GM19324 (cell line): Measurements from ENCODE around the gene TGFBR2.

Experiments used
- ATAC-seq: cut with Tn5 transposase; IDR thresholded peaks from one replicate; pipeline ENCODE4 v1.9.1; 2021; ENCODE audit warnings: mild to moderate bottlenecking, moderate library complexity; ENCODE audit not compliant: unreplicated experiment, low FRiP score

Gene TGFBR2

GRCh38 chr3:30606301-30607031 lies at the start of gene TGFBR2:
Gene TGFBR2 (plus strand): TSS chr3:30606601. CDS start chr3:30606884, 283 bp downstream.
- peak; percentile 83 for ATAC-seq

GRCh38 chr3:30557746-30558303 lies 48.6 kb upstream of the TGFBR2 start:
- no peak for ATAC-seq

GRCh38 chr3:30563956-30564355 lies 42.4 kb upstream of the TGFBR2 start:
- no peak for ATAC-seq

GRCh38 chr3:30567139-30567753 lies 39.2 kb upstream of the TGFBR2 start:
- no peak for ATAC-seq

- ATAC-seq: no peak
Observed at GRCh38 chr3:30576946-30577345, 29.5 kb upstream of the TGFBR2 start.

- ATAC-seq: no peak
Observed at GRCh38 chr3:30577788-30578187, 28.6 kb upstream of the TGFBR2 start.

- ATAC-seq: no peak
Observed at GRCh38 chr3:30578479-30578878, 27.9 kb upstream of the TGFBR2 start.

- no peak for ATAC-seq
Observed at GRCh38 chr3:30578986-30579579, 27.3 kb upstream of the TGFBR2 start.

- no peak for ATAC-seq
Observed at GRCh38 chr3:30581067-30581585, 25.3 kb upstream of the TGFBR2 start.

GRCh38 chr3:30581982-30582381 lies 24.4 kb upstream of the TGFBR2 start:
- no peak for ATAC-seq

GRCh38 chr3:30583973-30584372 lies 22.4 kb upstream of the TGFBR2 start:
- ATAC-seq: no peak

- ATAC-seq: no peak
Observed at GRCh38 chr3:30585654-30586053, 20.7 kb upstream of the TGFBR2 start.

GRCh38 chr3:30586096-30586805 lies 20.1 kb upstream of the TGFBR2 start:
- no peak for ATAC-seq

GRCh38 chr3:30586806-30587486 lies 19.5 kb upstream of the TGFBR2 start:
- ATAC-seq: no peak

GRCh38 chr3:30587904-30588303 lies 18.5 kb upstream of the TGFBR2 start:
- no peak for ATAC-seq

GRCh38 chr3:30596152-30596551 lies 10.2 kb upstream of the TGFBR2 start:
- no peak for ATAC-seq

GRCh38 chr3:30597131-30597768 lies 9.2 kb upstream of the TGFBR2 start:
- ATAC-seq: no peak

- ATAC-seq: no peak
Observed at GRCh38 chr3:30597769-30598134, 8.6 kb upstream of the TGFBR2 start.

GRCh38 chr3:30598668-30599545 lies 7.5 kb upstream of the TGFBR2 start:
- ATAC-seq: no peak
